ENCODE measurements around the gene C2CD4B.

- TF ChIP-seq CTCF (IDR thresholded peaks at IDR 0.05) (no peak), POLR2AphosphoS5 (IDR thresholded peaks at IDR 0.05) (no peak)
Measured at GRCh38 chr15:62136911-62137865, 27.9 kb downstream of the C2CD4B start.

Measured in esophagus muscularis mucosa (tissue), 3 donors.